GM12891 (cell line): ENCODE measurements around the gene INSIG2.

ENCODE experiments used
- PAX5 ChIP-seq: IDR thresholded peaks from 2 replicates; pipeline ENCODE4 v1.6.1; 2011; ENCODE audit warnings: low read length, moderate library complexity, mild to moderate bottlenecking; ENCODE audit not compliant: insufficient read depth, severe bottlenecking
- POLR2A ChIP-seq: IDR thresholded peaks from 2 replicates; pipeline ENCODE4 v1.6.1; 2011; ENCODE audit warnings: low read depth, low read length, control low read depth
- POLR2AphosphoS5 ChIP-seq: IDR thresholded peaks from 2 replicates; pipeline ENCODE4 v1.6.1; 2011; ENCODE audit warnings: low read depth, low read length, control low read depth
- POU2F2 ChIP-seq: IDR thresholded peaks from 2 replicates; pipeline ENCODE4 v1.6.1; 2011; ENCODE audit warnings: low read depth, mild to moderate bottlenecking, control low read depth, low read length, moderate library complexity
- SPI1 ChIP-seq: IDR thresholded peaks from 2 replicates; pipeline ENCODE4 v1.6.1; 2011; ENCODE audit warnings: low read depth, low read length, control low read depth
- TAF1 ChIP-seq: IDR thresholded peaks from 2 replicates; pipeline ENCODE4 v1.6.1; 2011; ENCODE audit warnings: low read depth, low read length, control low read depth

GRCh38 chr2:118091631-118092030, 3.4 kb downstream of the INSIG2 start:
- TF ChIP-seq POLR2A (no peak), POLR2AphosphoS5 (no peak), POU2F2 (no peak), TAF1 (no peak), PAX5 (no peak), SPI1 (no peak)
